Measurements from ENCODE around the gene TSPAN9.

DNA sequence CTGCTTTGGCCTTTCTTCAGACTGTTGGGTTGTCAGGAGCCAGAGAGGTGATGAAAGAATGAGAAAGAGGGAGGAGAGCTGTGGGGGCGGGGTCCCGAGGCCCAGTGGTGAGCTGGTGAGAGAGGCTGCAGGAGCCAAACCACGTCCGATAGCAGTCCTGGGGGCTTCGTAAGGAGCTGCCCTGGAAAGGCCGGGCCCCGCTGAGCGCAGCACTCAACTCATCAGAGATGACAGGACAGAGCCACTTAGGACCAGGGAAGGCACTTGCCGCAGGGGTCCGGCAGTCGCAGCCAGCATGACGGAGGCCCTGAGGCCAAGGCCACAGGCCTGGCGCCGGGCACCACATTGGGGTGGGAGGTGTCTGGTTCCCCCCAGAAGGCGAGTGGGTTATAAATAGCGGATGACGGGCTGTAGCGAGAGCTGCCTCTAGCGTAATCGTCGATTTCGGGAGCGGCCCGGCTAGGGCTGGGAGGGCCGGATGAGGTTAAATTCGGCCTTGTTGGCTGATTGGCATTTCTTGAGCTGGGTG is 179.0 kb downstream of the TSPAN9 start:
- TF ChIP-seq POLR2AphosphoS5 (IDR thresholded peaks at IDR 0.05) (no peak), POLR2A (IDR thresholded peaks at IDR 0.05) (no peak)
- TF ChIP-seq, protein P1, sequence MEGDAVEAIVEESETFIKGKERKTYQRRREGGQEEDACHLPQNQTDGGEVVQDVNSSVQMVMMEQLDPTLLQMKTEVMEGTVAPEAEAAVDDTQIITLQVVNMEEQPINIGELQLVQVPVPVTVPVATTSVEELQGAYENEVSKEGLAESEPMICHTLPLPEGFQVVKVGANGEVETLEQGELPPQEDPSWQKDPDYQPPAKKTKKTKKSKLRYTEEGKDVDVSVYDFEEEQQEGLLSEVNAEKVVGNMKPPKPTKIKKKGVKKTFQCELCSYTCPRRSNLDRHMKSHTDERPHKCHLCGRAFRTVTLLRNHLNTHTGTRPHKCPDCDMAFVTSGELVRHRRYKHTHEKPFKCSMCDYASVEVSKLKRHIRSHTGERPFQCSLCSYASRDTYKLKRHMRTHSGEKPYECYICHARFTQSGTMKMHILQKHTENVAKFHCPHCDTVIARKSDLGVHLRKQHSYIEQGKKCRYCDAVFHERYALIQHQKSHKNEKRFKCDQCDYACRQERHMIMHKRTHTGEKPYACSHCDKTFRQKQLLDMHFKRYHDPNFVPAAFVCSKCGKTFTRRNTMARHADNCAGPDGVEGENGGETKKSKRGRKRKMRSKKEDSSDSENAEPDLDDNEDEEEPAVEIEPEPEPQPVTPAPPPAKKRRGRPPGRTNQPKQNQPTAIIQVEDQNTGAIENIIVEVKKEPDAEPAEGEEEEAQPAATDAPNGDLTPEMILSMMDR (IDR thresholded peaks at IDR 0.05): no peak
